HG02840 (cell line): ENCODE results near the gene LCE2B.

ENCODE experiments used
- ATAC-seq: cut with Tn5 transposase; IDR thresholded peaks from one replicate; pipeline ENCODE4 v1.9.1; 2021; ENCODE audit warnings: mild to moderate bottlenecking, moderate library complexity, moderate number of reproducible peaks; ENCODE audit not compliant: unreplicated experiment, low FRiP score

The LCE2B gene

GRCh38 chr1:152728986-152729385, 43.1 kb downstream of the LCE2B start:
- ATAC-seq: no peak

- ATAC-seq: no peak
Measured at GRCh38 chr1:152735648-152736047, 49.7 kb downstream of the LCE2B start.
